B cell (primary cell): ENCODE results near the gene METTL27.

Experiments used
- EZH2 ChIP-seq: IDR thresholded peaks from 2 replicates; pipeline ENCODE4 v1.6.1; 2012; ENCODE audit warnings: borderline replicate concordance, low read depth, mild to moderate bottlenecking, moderate library complexity, low read length; ENCODE audit not compliant: insufficient read depth, poor library complexity, severe bottlenecking
- TF ChIP-seq, protein P1 (sequence below): fragments of 200-600 bp; IDR thresholded peaks from one replicate; pipeline ENCODE4 v1.8.0; 2022; ENCODE audit warnings: antibody characterized with exemption, mild to moderate bottlenecking

DNA sequence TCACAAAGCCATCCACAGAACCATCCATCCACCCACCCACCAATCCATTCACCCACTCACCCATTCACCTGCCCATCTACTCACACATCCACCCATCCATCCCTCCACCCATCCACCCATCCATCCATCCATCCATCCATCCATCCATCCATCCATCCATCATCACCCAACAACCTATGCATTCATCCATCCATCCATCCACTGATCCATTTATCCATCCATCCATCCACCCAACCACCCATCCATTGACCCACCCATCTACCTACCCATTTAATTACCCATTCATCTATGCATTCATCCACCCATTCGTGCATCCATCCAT lies 24.1 kb upstream of the METTL27 start:
- TF ChIP-seq, protein P1, sequence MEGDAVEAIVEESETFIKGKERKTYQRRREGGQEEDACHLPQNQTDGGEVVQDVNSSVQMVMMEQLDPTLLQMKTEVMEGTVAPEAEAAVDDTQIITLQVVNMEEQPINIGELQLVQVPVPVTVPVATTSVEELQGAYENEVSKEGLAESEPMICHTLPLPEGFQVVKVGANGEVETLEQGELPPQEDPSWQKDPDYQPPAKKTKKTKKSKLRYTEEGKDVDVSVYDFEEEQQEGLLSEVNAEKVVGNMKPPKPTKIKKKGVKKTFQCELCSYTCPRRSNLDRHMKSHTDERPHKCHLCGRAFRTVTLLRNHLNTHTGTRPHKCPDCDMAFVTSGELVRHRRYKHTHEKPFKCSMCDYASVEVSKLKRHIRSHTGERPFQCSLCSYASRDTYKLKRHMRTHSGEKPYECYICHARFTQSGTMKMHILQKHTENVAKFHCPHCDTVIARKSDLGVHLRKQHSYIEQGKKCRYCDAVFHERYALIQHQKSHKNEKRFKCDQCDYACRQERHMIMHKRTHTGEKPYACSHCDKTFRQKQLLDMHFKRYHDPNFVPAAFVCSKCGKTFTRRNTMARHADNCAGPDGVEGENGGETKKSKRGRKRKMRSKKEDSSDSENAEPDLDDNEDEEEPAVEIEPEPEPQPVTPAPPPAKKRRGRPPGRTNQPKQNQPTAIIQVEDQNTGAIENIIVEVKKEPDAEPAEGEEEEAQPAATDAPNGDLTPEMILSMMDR: no peak
- TF ChIP-seq EZH2: no peak
